Measurements from ENCODE around the gene STMND1. TPM values are rescaled to one million over a fixed set of nuclear protein-coding genes. Genes with fewer than 3 reads are reported as not detected.

Gene STMND1
- total RNA-seq, 4 donors from 2014 or later, result not detected

GRCh38 chr6:17157617-17158016 is 55.8 kb downstream of the STMND1 start:
- no peak for DNase-seq (ENCODE audit: low spot score)

GRCh38 chr6:17159240-17159639 is 57.4 kb downstream of the STMND1 start:
- ATAC-seq (ENCODE audit: low FRiP score), result no peak

More at GRCh38 chr6:17157617-17158016, 55.8 kb downstream of the STMND1 start:
- no peak for TF ChIP-seq CTCF (IDR thresholded peaks at IDR 0.05)
- ATAC-seq (ENCODE audit: low FRiP score), result no peak

GRCh38 chr6:17161076-17161475 is 59.2 kb downstream of the STMND1 start:
- DNase-seq (ENCODE audit: low spot score) (no peak), ATAC-seq (ENCODE audit: low FRiP score) (no peak)
- no peak for TF ChIP-seq CTCF (IDR thresholded peaks at IDR 0.05)

More at GRCh38 chr6:17159240-17159639, 57.4 kb downstream of the STMND1 start:
- no peak for TF ChIP-seq CTCF (IDR thresholded peaks at IDR 0.05)
- DNase-seq (ENCODE audit: low spot score), result no peak

GRCh38 chr6:17165383-17165782 is 63.5 kb downstream of the STMND1 start:
- ATAC-seq (ENCODE audit: low FRiP score) (no peak), DNase-seq (ENCODE audit: low spot score) (no peak)
- TF ChIP-seq CTCF (IDR thresholded peaks at IDR 0.05), result no peak

GRCh38 chr6:17167327-17167979 is 65.6 kb downstream of the STMND1 start:
- no peak for TF ChIP-seq CTCF (IDR thresholded peaks at IDR 0.05)

GRCh38 chr6:17169291-17169690 is 67.4 kb downstream of the STMND1 start:
- DNase-seq (ENCODE audit: low spot score), result no peak
- no peak for ATAC-seq (ENCODE audit: low FRiP score)
- no peak for TF ChIP-seq CTCF (IDR thresholded peaks at IDR 0.05)

More at GRCh38 chr6:17167327-17167979, 65.6 kb downstream of the STMND1 start:
- DNase-seq (ENCODE audit: low spot score) (no peak), ATAC-seq (ENCODE audit: low FRiP score) (no peak)

- no peak for TF ChIP-seq CTCF (IDR thresholded peaks at IDR 0.05)
- no peak for DNase-seq (ENCODE audit: low spot score)
- no peak for ATAC-seq (ENCODE audit: low FRiP score)
Measured at GRCh38 chr6:17169711-17170110, 67.9 kb downstream of the STMND1 start.
